Measurements from ENCODE around the gene TUBG1.

GRCh38 chr17:42591411-42591810 lies 18.1 kb upstream of the TUBG1 start:
- TF ChIP-seq, protein P1, sequence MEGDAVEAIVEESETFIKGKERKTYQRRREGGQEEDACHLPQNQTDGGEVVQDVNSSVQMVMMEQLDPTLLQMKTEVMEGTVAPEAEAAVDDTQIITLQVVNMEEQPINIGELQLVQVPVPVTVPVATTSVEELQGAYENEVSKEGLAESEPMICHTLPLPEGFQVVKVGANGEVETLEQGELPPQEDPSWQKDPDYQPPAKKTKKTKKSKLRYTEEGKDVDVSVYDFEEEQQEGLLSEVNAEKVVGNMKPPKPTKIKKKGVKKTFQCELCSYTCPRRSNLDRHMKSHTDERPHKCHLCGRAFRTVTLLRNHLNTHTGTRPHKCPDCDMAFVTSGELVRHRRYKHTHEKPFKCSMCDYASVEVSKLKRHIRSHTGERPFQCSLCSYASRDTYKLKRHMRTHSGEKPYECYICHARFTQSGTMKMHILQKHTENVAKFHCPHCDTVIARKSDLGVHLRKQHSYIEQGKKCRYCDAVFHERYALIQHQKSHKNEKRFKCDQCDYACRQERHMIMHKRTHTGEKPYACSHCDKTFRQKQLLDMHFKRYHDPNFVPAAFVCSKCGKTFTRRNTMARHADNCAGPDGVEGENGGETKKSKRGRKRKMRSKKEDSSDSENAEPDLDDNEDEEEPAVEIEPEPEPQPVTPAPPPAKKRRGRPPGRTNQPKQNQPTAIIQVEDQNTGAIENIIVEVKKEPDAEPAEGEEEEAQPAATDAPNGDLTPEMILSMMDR (IDR thresholded peaks at IDR 0.05) = no peak
- no peak for TF ChIP-seq POLR2A (IDR thresholded peaks at IDR 0.05)
- TF ChIP-seq POLR2AphosphoS5 (IDR thresholded peaks at IDR 0.05; ENCODE audit: insufficient read depth in 1 of 2, low read depth in 1 of 2) = no peak
